ENCODE results near the gene AOC1. TPM values are rescaled to one million over a fixed set of nuclear protein-coding genes. Genes with fewer than 3 reads are reported as not detected.

The AOC1 gene
- total RNA-seq, 3 donors from 2014 or later = 0.10 TPM; not detected in 2

- Mint-ChIP-seq H3K36me3 (ENCODE audit: insufficient read depth) (no peaks in the 10 kb centered on the region), H3K4me1 (ENCODE audit: low read depth) (no peaks in the 10 kb centered on the region), H3K9me3 (no peaks in the 10 kb centered on the region), H3K4me3 (no peak overlapping the region), H3K27me3 (ENCODE audit: low read depth) (peaks cover 8% of the 10 kb centered on the region)
- ATAC-seq (no peak), DNase-seq (no peak)
Measured at GRCh38 chr7:150857276-150858055, 5.1 kb downstream of the AOC1 start.

- H3K4me3 Mint-ChIP-seq = no peak overlapping the region
- peaks cover 7% of the 10 kb centered on the region for H3K27me3 Mint-ChIP-seq (ENCODE audit: low read depth)
- no peaks in the 10 kb centered on the region for H3K4me1 Mint-ChIP-seq (ENCODE audit: low read depth)
- no peak for ATAC-seq
- no peak for DNase-seq
- H3K9me3 Mint-ChIP-seq = no peaks in the 10 kb centered on the region
- no peaks in the 10 kb centered on the region for H3K36me3 Mint-ChIP-seq (ENCODE audit: insufficient read depth)
Measured at GRCh38 chr7:150858236-150859197, 6.2 kb downstream of the AOC1 start.

GRCh38 chr7:150860291-150860977, 8.1 kb downstream of the AOC1 start:
- Mint-ChIP-seq H3K9me3 (no peaks in the 10 kb centered on the region), H3K27me3 (ENCODE audit: low read depth) (peaks cover 7% of the 10 kb centered on the region), H3K4me3 (no peak overlapping the region), H3K36me3 (ENCODE audit: insufficient read depth) (no peaks in the 10 kb centered on the region), H3K4me1 (ENCODE audit: low read depth) (no peaks in the 10 kb centered on the region)
- DNase-seq (no peak), ATAC-seq (no peak)

GRCh38 chr7:150860978-150861295, 8.6 kb downstream of the AOC1 start:
- ATAC-seq = no peak
- no peaks in the 10 kb centered on the region for H3K4me1 Mint-ChIP-seq (ENCODE audit: low read depth)
- H3K4me3 Mint-ChIP-seq = no peak overlapping the region
- DNase-seq = no peak
- H3K9me3 Mint-ChIP-seq = no peaks in the 10 kb centered on the region
- H3K36me3 Mint-ChIP-seq (ENCODE audit: insufficient read depth) = no peaks in the 10 kb centered on the region
- H3K27me3 Mint-ChIP-seq (ENCODE audit: low read depth) = peaks cover 10% of the 10 kb centered on the region

GRCh38 chr7:150862356-150862755, 10.0 kb downstream of the AOC1 start:
- ATAC-seq (no peak), DNase-seq (no peak)
- Mint-ChIP-seq H3K27me3 (ENCODE audit: low read depth) (peaks cover 13% of the 10 kb centered on the region), H3K9me3 (no peaks in the 10 kb centered on the region), H3K4me1 (ENCODE audit: low read depth) (no peaks in the 10 kb centered on the region), H3K4me3 (no peak overlapping the region), H3K36me3 (ENCODE audit: insufficient read depth) (no peaks in the 10 kb centered on the region)

- ATAC-seq = no peak
- no peak for DNase-seq
- H3K4me1 Mint-ChIP-seq (ENCODE audit: low read depth) = no peaks in the 10 kb centered on the region
- no peaks in the 10 kb centered on the region for H3K9me3 Mint-ChIP-seq
- no peak overlapping the region for H3K4me3 Mint-ChIP-seq
- peaks cover 23% of the 10 kb centered on the region for H3K27me3 Mint-ChIP-seq (ENCODE audit: low read depth)
- H3K36me3 Mint-ChIP-seq (ENCODE audit: insufficient read depth) = no peaks in the 10 kb centered on the region
Measured at GRCh38 chr7:150863946-150864345, 11.6 kb downstream of the AOC1 start.

GRCh38 chr7:150866932-150867564, 14.7 kb downstream of the AOC1 start:
- no peaks in the 10 kb centered on the region for H3K4me1 Mint-ChIP-seq (ENCODE audit: low read depth)
- peaks cover 26% of the 10 kb centered on the region for H3K27me3 Mint-ChIP-seq (ENCODE audit: low read depth)
- peaks cover 3% of the 10 kb centered on the region for H3K9me3 Mint-ChIP-seq
- no peak for ATAC-seq
- H3K36me3 Mint-ChIP-seq (ENCODE audit: insufficient read depth) = no peaks in the 10 kb centered on the region
- no peak for DNase-seq
- no peak overlapping the region for H3K4me3 Mint-ChIP-seq

GRCh38 chr7:150867605-150868004, 15.3 kb downstream of the AOC1 start:
- H3K36me3 Mint-ChIP-seq (ENCODE audit: insufficient read depth) = no peaks in the 10 kb centered on the region

GRCh38 chr7:150869467-150869866, 17.1 kb downstream of the AOC1 start:
- DNase-seq (no peak), ATAC-seq (no peak)
- Mint-ChIP-seq H3K4me1 (ENCODE audit: low read depth) (peaks cover 1% of the 10 kb centered on the region), H3K9me3 (peaks cover 3% of the 10 kb centered on the region), H3K36me3 (ENCODE audit: insufficient read depth) (no peaks in the 10 kb centered on the region), H3K4me3 (no peak overlapping the region), H3K27me3 (ENCODE audit: low read depth) (peaks cover 26% of the 10 kb centered on the region)

More at GRCh38 chr7:150867605-150868004, 15.3 kb downstream of the AOC1 start:
- H3K4me1 Mint-ChIP-seq (ENCODE audit: low read depth) = no peaks in the 10 kb centered on the region
- DNase-seq (no peak), ATAC-seq (peak in 1 of 2 donors; percentile 78)
- no peak overlapping the region for H3K4me3 Mint-ChIP-seq
- H3K27me3 Mint-ChIP-seq (ENCODE audit: low read depth) = peaks cover 26% of the 10 kb centered on the region
- peaks cover 3% of the 10 kb centered on the region for H3K9me3 Mint-ChIP-seq

GRCh38 chr7:150871601-150872000, 19.3 kb downstream of the AOC1 start:
- no peak overlapping the region for H3K4me3 Mint-ChIP-seq
- peaks cover 3% of the 10 kb centered on the region for H3K9me3 Mint-ChIP-seq
- DNase-seq (no peak), ATAC-seq (no peak)
- H3K27me3 Mint-ChIP-seq (ENCODE audit: low read depth) = peaks cover 17% of the 10 kb centered on the region
- H3K36me3 Mint-ChIP-seq (ENCODE audit: insufficient read depth) = no peaks in the 10 kb centered on the region
- H3K4me1 Mint-ChIP-seq (ENCODE audit: low read depth) = peaks cover 13% of the 10 kb centered on the region

GRCh38 chr7:150874401-150875198, 22.3 kb downstream of the AOC1 start:
- Mint-ChIP-seq H3K9me3 (peaks cover 7% of the 10 kb centered on the region), H3K4me3 (no peak overlapping the region), H3K36me3 (ENCODE audit: insufficient read depth) (no peaks in the 10 kb centered on the region), H3K27me3 (ENCODE audit: low read depth) (peaks cover 7% of the 10 kb centered on the region), H3K4me1 (ENCODE audit: low read depth) (peaks cover 21% of the 10 kb centered on the region)
- DNase-seq (no peak), ATAC-seq (no peak)

- Mint-ChIP-seq H3K4me3 (no peak overlapping the region), H3K4me1 (ENCODE audit: low read depth) (peaks cover 21% of the 10 kb centered on the region), H3K36me3 (ENCODE audit: insufficient read depth) (peaks cover 1% of the 10 kb centered on the region), H3K27me3 (ENCODE audit: low read depth) (peaks cover under 1% of the 10 kb centered on the region), H3K9me3 (peaks cover 19% of the 10 kb centered on the region)
- ATAC-seq (no peak), DNase-seq (no peak)
Measured at GRCh38 chr7:150875791-150876190, 23.5 kb downstream of the AOC1 start.

- Mint-ChIP-seq H3K4me1 (ENCODE audit: low read depth) (peaks cover 21% of the 10 kb centered on the region), H3K27me3 (ENCODE audit: low read depth) (no peaks in the 10 kb centered on the region), H3K9me3 (peaks cover 23% of the 10 kb centered on the region), H3K36me3 (ENCODE audit: insufficient read depth) (peaks cover 5% of the 10 kb centered on the region), H3K4me3 (no peak overlapping the region)
- peak; percentile 37 to 43 for ATAC-seq
- peak; percentile 48 for DNase-seq
Measured at GRCh38 chr7:150876817-150877526, 24.7 kb downstream of the AOC1 start.

Measured in activated T-cell treated with anti-CD3 and anti-CD28 coated beads, Interleukin-2, amount 50 U/mL, for 4 hours (primary cell).